Type B pancreatic cell (in vitro differentiated cells): Measurements from ENCODE around the gene NKAIN2. TPM values are rescaled to one million over a fixed set of nuclear protein-coding genes. Genes with fewer than 3 reads are reported as not detected.
"Not testable (repeated sequence)": the region's sequence is repeated elsewhere in the genome, so short reads cannot be mapped to it uniquely, and the experiment has no call there.

Source experiments
- DNase-seq: peaks from one replicate; pipeline ENCODE4 v3.0.0; 2021; ENCODE audit warnings: mixed read lengths; ENCODE audit not compliant: unreplicated experiment; ENCODE audit errors: extremely low spot score
- H3K27ac Mint-ChIP-seq: 2 replicates; pipeline ENCODE4 v1.8.0; 2021; ENCODE audit warnings: mild to moderate bottlenecking, mixed read lengths
- H3K27me3 Mint-ChIP-seq: 2 replicates; pipeline ENCODE4 v1.8.0; 2021; ENCODE audit warnings: mixed read lengths
- H3K36me3 Mint-ChIP-seq: 2 replicates; pipeline ENCODE4 v1.8.0; 2021; ENCODE audit warnings: mixed read lengths
- H3K4me1 Mint-ChIP-seq: one replicate; pipeline ENCODE4 v1.8.0; 2021; ENCODE audit warnings: mixed read lengths; ENCODE audit not compliant: unreplicated experiment
- H3K4me3 Mint-ChIP-seq: 2 replicates; pipeline ENCODE4 v1.8.0; 2021; ENCODE audit warnings: mild to moderate bottlenecking, mixed read lengths
- H3K9me3 Mint-ChIP-seq: 2 replicates; pipeline ENCODE4 v1.8.0; 2021; ENCODE audit warnings: mixed read lengths
- total RNA-seq: library from RNA; stranded (reverse); gene quantifications from 2 replicates; pipeline ENCODE4 v1.2.1, GENCODE V29; 2021; ENCODE audit warnings: low replicate concordance
- TF ChIP-seq, protein P1 (sequence below): fragments of 200-600 bp; sonication (generic); conservative IDR thresholded peaks from 2 replicates; pipeline ENCODE4 v1.5.0; 2021; ENCODE audit warnings: antibody characterized with exemption, mild to moderate bottlenecking

Gene NKAIN2
- total RNA-seq, 1 donor from 2014 or later = 1.7 TPM

- TF ChIP-seq, protein P1, sequence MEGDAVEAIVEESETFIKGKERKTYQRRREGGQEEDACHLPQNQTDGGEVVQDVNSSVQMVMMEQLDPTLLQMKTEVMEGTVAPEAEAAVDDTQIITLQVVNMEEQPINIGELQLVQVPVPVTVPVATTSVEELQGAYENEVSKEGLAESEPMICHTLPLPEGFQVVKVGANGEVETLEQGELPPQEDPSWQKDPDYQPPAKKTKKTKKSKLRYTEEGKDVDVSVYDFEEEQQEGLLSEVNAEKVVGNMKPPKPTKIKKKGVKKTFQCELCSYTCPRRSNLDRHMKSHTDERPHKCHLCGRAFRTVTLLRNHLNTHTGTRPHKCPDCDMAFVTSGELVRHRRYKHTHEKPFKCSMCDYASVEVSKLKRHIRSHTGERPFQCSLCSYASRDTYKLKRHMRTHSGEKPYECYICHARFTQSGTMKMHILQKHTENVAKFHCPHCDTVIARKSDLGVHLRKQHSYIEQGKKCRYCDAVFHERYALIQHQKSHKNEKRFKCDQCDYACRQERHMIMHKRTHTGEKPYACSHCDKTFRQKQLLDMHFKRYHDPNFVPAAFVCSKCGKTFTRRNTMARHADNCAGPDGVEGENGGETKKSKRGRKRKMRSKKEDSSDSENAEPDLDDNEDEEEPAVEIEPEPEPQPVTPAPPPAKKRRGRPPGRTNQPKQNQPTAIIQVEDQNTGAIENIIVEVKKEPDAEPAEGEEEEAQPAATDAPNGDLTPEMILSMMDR = no peak
- no peak overlapping the region for H3K27ac Mint-ChIP-seq
- DNase-seq = no peak
- H3K36me3 Mint-ChIP-seq = no peaks in the 10 kb centered on the region
- H3K27me3 Mint-ChIP-seq = no peaks in the 10 kb centered on the region
- no peak overlapping the region for H3K4me3 Mint-ChIP-seq
- no peaks in the 10 kb centered on the region for H3K9me3 Mint-ChIP-seq
- H3K4me1 Mint-ChIP-seq = no peaks in the 10 kb centered on the region
Measured at GRCh38 chr6:124339610-124340334, 536.1 kb downstream of the NKAIN2 start.

- not testable (repeated sequence) for H3K4me1 Mint-ChIP-seq, DNase-seq, H3K9me3 Mint-ChIP-seq, H3K27ac Mint-ChIP-seq, H3K27me3 Mint-ChIP-seq, H3K4me3 Mint-ChIP-seq, H3K36me3 Mint-ChIP-seq
Measured at GRCh38 chr6:124348339-124348738, 544.7 kb downstream of the NKAIN2 start.

DNA sequence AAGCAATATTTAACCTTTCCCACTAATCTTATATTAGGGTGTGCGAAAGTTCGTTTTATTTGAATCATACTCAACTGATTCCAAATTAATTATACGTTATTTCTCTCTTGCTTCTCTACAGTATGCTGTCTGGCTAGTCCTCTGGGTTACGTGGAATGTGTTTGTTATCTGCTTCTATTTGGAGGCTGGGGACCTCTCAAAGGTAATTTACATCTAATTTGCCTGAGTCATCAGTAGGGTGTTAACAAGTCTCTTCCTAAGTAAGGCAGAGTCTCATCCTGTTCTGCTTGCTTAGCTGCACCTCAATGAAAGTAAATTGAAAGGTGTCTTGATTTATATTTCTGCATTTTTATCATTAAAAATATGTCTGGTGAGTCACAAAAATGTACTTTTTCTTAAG lies 551.5 kb downstream of the NKAIN2 start:
- Mint-ChIP-seq H3K4me3 (no peak overlapping the region), H3K36me3 (no peaks in the 10 kb centered on the region)
- TF ChIP-seq, protein P1 = no peak

GRCh38 chr6:124356276-124356810 lies 552.7 kb downstream of the NKAIN2 start:
- DNase-seq = no peak
- Mint-ChIP-seq H3K4me3 (no peak overlapping the region), H3K27me3 (no peaks in the 10 kb centered on the region), H3K27ac (no peak overlapping the region), H3K36me3 (no peaks in the 10 kb centered on the region), H3K9me3 (no peaks in the 10 kb centered on the region), H3K4me1 (no peaks in the 10 kb centered on the region)
- TF ChIP-seq, protein P1 = no peak

More for the DNA sequence above, 551.5 kb downstream of the NKAIN2 start:
- Mint-ChIP-seq H3K27ac (no peak overlapping the region), H3K9me3 (no peaks in the 10 kb centered on the region), H3K4me1 (no peaks in the 10 kb centered on the region), H3K27me3 (no peaks in the 10 kb centered on the region)
- no peak for DNase-seq

DNA sequence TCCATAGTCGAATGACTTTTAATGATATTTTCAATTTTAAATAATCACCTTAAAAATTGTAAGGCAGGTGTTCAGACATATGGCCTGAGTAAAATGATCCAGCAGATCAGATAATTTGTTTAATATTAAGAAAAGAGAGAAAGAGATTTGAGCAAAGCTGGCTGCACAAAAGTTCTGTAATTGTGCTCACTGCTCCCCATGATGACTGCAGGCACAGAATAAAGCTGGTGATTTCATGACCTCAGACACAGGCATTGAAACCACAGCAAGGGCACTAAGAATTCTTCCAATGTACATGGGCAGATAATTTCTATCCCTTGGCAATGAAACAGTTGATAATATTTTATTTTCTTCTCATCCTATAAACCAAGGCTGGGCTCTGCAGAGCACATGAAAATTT lies 553.1 kb downstream of the NKAIN2 start:
- no peak for DNase-seq
- no peaks in the 10 kb centered on the region for H3K9me3 Mint-ChIP-seq
- no peak overlapping the region for H3K27ac Mint-ChIP-seq
- no peak overlapping the region for H3K4me3 Mint-ChIP-seq
- TF ChIP-seq, protein P1 = no peak
- no peaks in the 10 kb centered on the region for H3K36me3 Mint-ChIP-seq
- H3K4me1 Mint-ChIP-seq = no peaks in the 10 kb centered on the region
- no peaks in the 10 kb centered on the region for H3K27me3 Mint-ChIP-seq

GRCh38 chr6:124368131-124368530 lies 564.5 kb downstream of the NKAIN2 start:
- no peak overlapping the region for H3K27ac Mint-ChIP-seq

More at GRCh38 chr6:124368131-124368530, 564.5 kb downstream of the NKAIN2 start:
- TF ChIP-seq, protein P1 = no peak
- H3K9me3 Mint-ChIP-seq = no peaks in the 10 kb centered on the region
- H3K36me3 Mint-ChIP-seq = no peaks in the 10 kb centered on the region
- no peak for DNase-seq
- H3K27me3 Mint-ChIP-seq = no peaks in the 10 kb centered on the region
- H3K4me3 Mint-ChIP-seq = no peak overlapping the region
- H3K4me1 Mint-ChIP-seq = peaks cover 11% of the 10 kb centered on the region
